Nephron (organoid): ENCODE data around the gene SLC39A13.

Experiments used
- H3K27ac Mint-ChIP-seq, 3 experiments: 2 replicates each; pipeline ENCODE4 v1.8.0; 2020; ENCODE audit warnings: mixed read lengths in 3 of 3, mild to moderate bottlenecking in 2 of 3, moderate library complexity in 1 of 3
- H3K27me3 Mint-ChIP-seq: 2 replicates; pipeline ENCODE4 v1.8.0; 2021; ENCODE audit warnings: low read depth, mild to moderate bottlenecking, moderate library complexity, mixed read lengths
- H3K36me3 Mint-ChIP-seq: 2 replicates; pipeline ENCODE4 v1.8.0; 2020; ENCODE audit warnings: low read depth, mixed read lengths
- H3K4me1 Mint-ChIP-seq: 2 replicates; pipeline ENCODE4 v1.8.0; 2020; ENCODE audit warnings: mixed read lengths
- H3K4me3 Mint-ChIP-seq, 3 experiments: 2 replicates each; pipeline ENCODE4 v1.8.0; 2020; ENCODE audit warnings: mild to moderate bottlenecking in 3 of 3, mixed read lengths in 3 of 3, moderate library complexity in 2 of 3
- H3K9me3 Mint-ChIP-seq: 2 replicates; pipeline ENCODE4 v1.8.0; 2020; ENCODE audit warnings: mixed read lengths
- TF ChIP-seq, protein P1 (sequence below), 3 experiments: fragments of 200-600 bp; sonication (generic); IDR thresholded peaks; one replicate each; pipeline ENCODE4 v1.5.0; 2021; ENCODE audit warnings: antibody characterized with exemption in 3 of 3; ENCODE audit not compliant: unreplicated experiment in 3 of 3

The SLC39A13 gene

DNA sequence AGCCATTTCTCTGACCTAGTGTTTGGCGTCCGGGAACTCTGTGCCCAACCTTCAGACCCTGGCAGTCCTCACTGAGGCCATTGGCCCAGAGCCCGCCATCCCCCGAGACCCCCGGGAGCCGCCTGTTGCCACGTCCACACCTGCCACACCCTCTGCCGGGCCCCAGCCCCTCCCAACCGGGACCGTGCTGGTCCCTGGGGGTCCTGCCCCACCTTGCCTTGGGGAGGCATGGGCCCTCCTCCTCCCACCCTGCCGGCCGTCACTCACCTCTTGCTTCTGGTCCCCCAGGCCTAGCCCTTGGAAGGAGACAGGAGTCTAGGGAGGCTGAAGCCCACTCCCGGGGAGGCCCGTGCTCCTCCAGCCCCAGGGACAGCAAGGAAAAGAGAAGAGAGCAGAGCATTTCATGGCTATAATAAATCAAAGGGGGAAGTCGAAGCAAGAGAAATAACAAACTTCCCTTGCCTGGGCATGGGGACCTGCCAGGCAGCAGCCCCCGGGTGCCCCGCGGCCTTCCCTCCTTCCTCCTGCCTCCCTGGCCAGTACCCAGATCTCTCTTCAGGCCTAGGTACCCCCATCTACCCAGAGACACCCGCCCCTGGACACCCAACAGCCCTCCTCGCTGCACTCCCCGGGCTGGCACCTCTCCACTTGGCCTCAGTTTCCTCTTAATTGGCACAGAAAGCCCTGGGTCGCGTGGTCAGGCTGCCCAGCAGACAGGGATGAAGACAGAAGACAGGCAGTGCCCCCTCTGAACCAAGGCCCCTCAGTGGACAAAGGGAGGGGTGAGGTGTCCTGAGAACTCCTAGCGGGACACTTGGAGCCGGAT lies 13.0 kb upstream of the SLC39A13 start:
- TF ChIP-seq, protein P1, sequence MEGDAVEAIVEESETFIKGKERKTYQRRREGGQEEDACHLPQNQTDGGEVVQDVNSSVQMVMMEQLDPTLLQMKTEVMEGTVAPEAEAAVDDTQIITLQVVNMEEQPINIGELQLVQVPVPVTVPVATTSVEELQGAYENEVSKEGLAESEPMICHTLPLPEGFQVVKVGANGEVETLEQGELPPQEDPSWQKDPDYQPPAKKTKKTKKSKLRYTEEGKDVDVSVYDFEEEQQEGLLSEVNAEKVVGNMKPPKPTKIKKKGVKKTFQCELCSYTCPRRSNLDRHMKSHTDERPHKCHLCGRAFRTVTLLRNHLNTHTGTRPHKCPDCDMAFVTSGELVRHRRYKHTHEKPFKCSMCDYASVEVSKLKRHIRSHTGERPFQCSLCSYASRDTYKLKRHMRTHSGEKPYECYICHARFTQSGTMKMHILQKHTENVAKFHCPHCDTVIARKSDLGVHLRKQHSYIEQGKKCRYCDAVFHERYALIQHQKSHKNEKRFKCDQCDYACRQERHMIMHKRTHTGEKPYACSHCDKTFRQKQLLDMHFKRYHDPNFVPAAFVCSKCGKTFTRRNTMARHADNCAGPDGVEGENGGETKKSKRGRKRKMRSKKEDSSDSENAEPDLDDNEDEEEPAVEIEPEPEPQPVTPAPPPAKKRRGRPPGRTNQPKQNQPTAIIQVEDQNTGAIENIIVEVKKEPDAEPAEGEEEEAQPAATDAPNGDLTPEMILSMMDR (IDR thresholded peaks at IDR 0.05; ENCODE audit: unreplicated experiment in 3 of 3), result no peak
- H3K4me3 Mint-ChIP-seq, result no peak overlapping the region
- no peaks in the 10 kb centered on the region for H3K36me3 Mint-ChIP-seq
- no peaks in the 10 kb centered on the region for H3K27me3 Mint-ChIP-seq
- peak overlapping the region in 1 of 3 experiments; percentile 25 for H3K27ac Mint-ChIP-seq
- H3K9me3 Mint-ChIP-seq, result no peaks in the 10 kb centered on the region
- peaks cover 16% of the 10 kb centered on the region for H3K4me1 Mint-ChIP-seq

- H3K9me3 Mint-ChIP-seq, result no peaks in the 10 kb centered on the region
- peaks cover 22% of the 10 kb centered on the region for H3K4me1 Mint-ChIP-seq
- H3K27ac Mint-ChIP-seq, result no peak overlapping the region
- H3K36me3 Mint-ChIP-seq, result no peaks in the 10 kb centered on the region
- peaks cover 2% of the 10 kb centered on the region for H3K27me3 Mint-ChIP-seq
- H3K4me3 Mint-ChIP-seq, result no peak overlapping the region
- TF ChIP-seq, protein P1 (IDR thresholded peaks at IDR 0.05; ENCODE audit: unreplicated experiment in 3 of 3), result no peak
These were observed 12.4 kb upstream of the SLC39A13 start for GRCh38 chr11:47396049-47396320.

GRCh38 chr11:47398011-47398410 lies 10.4 kb upstream of the SLC39A13 start:
- peak overlapping the region; percentile 6 to 55 (median 45) for H3K4me3 Mint-ChIP-seq
- TF ChIP-seq, protein P1 (IDR thresholded peaks at IDR 0.05; ENCODE audit: unreplicated experiment in 3 of 3), result no peak
- H3K36me3 Mint-ChIP-seq, result no peaks in the 10 kb centered on the region
- H3K9me3 Mint-ChIP-seq, result no peaks in the 10 kb centered on the region
- H3K27ac Mint-ChIP-seq, result peak overlapping the region; percentile 57 to 88 (median 83)
- peaks cover 24% of the 10 kb centered on the region for H3K4me1 Mint-ChIP-seq
- peaks cover 3% of the 10 kb centered on the region for H3K27me3 Mint-ChIP-seq

DNA sequence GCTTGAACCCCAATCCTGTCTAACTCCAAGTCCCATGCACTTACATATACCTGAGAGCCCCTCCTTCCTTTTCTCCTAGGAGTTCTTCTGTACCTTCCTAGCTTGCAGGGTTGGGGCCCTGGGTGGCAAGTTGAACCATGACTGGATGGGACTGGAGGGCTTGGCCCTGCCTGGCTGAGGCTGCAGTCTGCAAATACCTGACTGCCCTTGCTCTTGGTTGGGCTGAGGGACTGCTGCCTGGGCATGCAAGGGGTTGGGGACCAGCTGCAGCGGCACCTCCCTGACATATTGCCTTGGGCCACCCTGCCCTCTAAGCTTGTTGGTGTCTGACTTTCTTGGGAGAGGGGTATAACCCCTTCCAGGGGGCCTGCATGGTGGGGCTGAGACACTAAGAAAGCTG lies 9.8 kb upstream of the SLC39A13 start:
- Mint-ChIP-seq H3K27me3 (peaks cover 3% of the 10 kb centered on the region), H3K9me3 (no peaks in the 10 kb centered on the region), H3K36me3 (no peaks in the 10 kb centered on the region), H3K27ac (peak overlapping the region; percentile 57 to 88 (median 83)), H3K4me1 (peaks cover 20% of the 10 kb centered on the region), H3K4me3 (peak overlapping the region; percentile 55 to 66 (median 58))
- TF ChIP-seq, protein P1 (IDR thresholded peaks at IDR 0.05; ENCODE audit: unreplicated experiment in 3 of 3), result no peak

GRCh38 chr11:47399860-47400767 lies 8.3 kb upstream of the SLC39A13 start:
- peak overlapping the region; percentile 74 to 80 (median 78) for H3K4me3 Mint-ChIP-seq
- peaks cover 18% of the 10 kb centered on the region for H3K4me1 Mint-ChIP-seq
- H3K9me3 Mint-ChIP-seq, result no peaks in the 10 kb centered on the region
- no peaks in the 10 kb centered on the region for H3K36me3 Mint-ChIP-seq
- H3K27ac Mint-ChIP-seq, result peak overlapping the region; percentile 93 to 97 (median 97)
- TF ChIP-seq, protein P1 (IDR thresholded peaks at IDR 0.05; ENCODE audit: unreplicated experiment in 3 of 3), result no peak
- peaks cover 3% of the 10 kb centered on the region for H3K27me3 Mint-ChIP-seq
